CD4-positive, alpha-beta memory T cell (primary cell): Measurements from ENCODE around the gene ZFPM1. TPM values are rescaled to one million over a fixed set of nuclear protein-coding genes. Genes with fewer than 3 reads are reported as not detected.

Experiments
- CTCF ChIA-PET: fragments of 350-600 bp; sonication (Branson Sonifier 250); formaldehyde crosslinking; loops from one replicate; lab custom pipeline; 2021; ENCODE audit warnings: inconsistent platforms; ENCODE audit not compliant: partially characterized antibody; lab: Charles Lee
- POLR2A ChIA-PET: fragments of 350-600 bp; sonication (Branson Sonifier 250); formaldehyde crosslinking; loops from one replicate; lab custom pipeline; 2021; ENCODE audit not compliant: partially characterized antibody; lab: Charles Lee
- DNase-seq, 5 donors: peaks; one replicate each; pipeline versions ENCODE4 v3.0.0 to v3.0.0-alpha.2; 2020 to 2022; ENCODE audit warnings: mixed read lengths in 1 of 5
- H3K27ac ChIP-seq: one replicate; pipeline ENCODE4 v1.7.0; 2013; ENCODE audit warnings: low read depth, low read length
- H3K27me3 ChIP-seq: 2 replicates; pipeline ENCODE4 v1.7.0; 2013; ENCODE audit warnings: mild to moderate bottlenecking, low read length, moderate library complexity; ENCODE audit not compliant: insufficient read depth
- H3K36me3 ChIP-seq: 2 replicates; pipeline ENCODE4 v1.7.0; 2013; ENCODE audit warnings: mild to moderate bottlenecking, low read length, moderate library complexity; ENCODE audit not compliant: insufficient read depth
- H3K4me1 ChIP-seq: 2 replicates; pipeline ENCODE4 v1.7.0; 2013; ENCODE audit warnings: mild to moderate bottlenecking, low read length, moderate library complexity; ENCODE audit not compliant: insufficient read depth
- H3K4me3 ChIP-seq, 2 donors: one replicate each; pipeline ENCODE4 v1.7.0; 2013; ENCODE audit warnings: low read length in 2 of 2, mild to moderate bottlenecking in 1 of 2
- H3K9me3 ChIP-seq, 2 donors: one replicate each; pipeline ENCODE4 v1.7.0; 2013; ENCODE audit warnings: low read length in 2 of 2, control low read depth in 1 of 2; ENCODE audit not compliant: control insufficient read depth in 1 of 2
- H3K27ac Mint-ChIP-seq, 7 donors: one replicate each; pipeline ENCODE4 v1.8.0; 2020 to 2021; ENCODE audit warnings: mixed read lengths in 7 of 7, mild to moderate bottlenecking in 6 of 7, inconsistent platforms in 3 of 7, moderate library complexity in 3 of 7
- H3K27me3 Mint-ChIP-seq, 2 donors: one replicate each; pipeline ENCODE4 v1.8.0; 2020 to 2021; ENCODE audit warnings: mixed read lengths in 2 of 2
- H3K36me3 Mint-ChIP-seq, 2 donors: one replicate each; pipeline ENCODE4 v1.8.0; 2020 to 2021; ENCODE audit warnings: mixed read lengths in 2 of 2, inconsistent platforms in 1 of 2, mild to moderate bottlenecking in 1 of 2
- H3K4me1 Mint-ChIP-seq, 4 donors: one replicate each; pipeline ENCODE4 v1.8.0; 2020 to 2021; ENCODE audit warnings: mixed read lengths in 4 of 4, mild to moderate bottlenecking in 1 of 4
- H3K4me3 Mint-ChIP-seq, 8 donors: one replicate each; pipeline ENCODE4 v1.8.0; 2020 to 2021; ENCODE audit warnings: mixed read lengths in 8 of 8, mild to moderate bottlenecking in 7 of 8, moderate library complexity in 6 of 8, inconsistent platforms in 3 of 8
- H3K9me3 Mint-ChIP-seq, 8 donors: one replicate each; pipeline ENCODE4 v1.8.0; 2020 to 2021; ENCODE audit warnings: mixed read lengths in 8 of 8, mild to moderate bottlenecking in 5 of 8, inconsistent platforms in 3 of 8, moderate library complexity in 1 of 8
- intact Hi-C: fragments of 100-400 bp; cut with micrococcal nuclease; formaldehyde crosslinking; loops from one replicate; pipeline ENCODE4 v1.15.1; 2023
- polyA plus RNA-seq, 2 donors: library from polyadenylated mRNA; unstranded; fragments of 300-500 nt; fragmentation: Illumina TruSeq; gene quantifications; one replicate each; pipeline ENCODE4 v1.2.3, GENCODE V29; 2021
- total RNA-seq, 2 experiments: library from RNA; stranded (reverse); gene quantifications; one replicate each; pipeline ENCODE4 v1.2.3, GENCODE V29; 2021

ZFPM1 gene
- total and polyA plus RNA-seq, 4 experiments from 2014 or later: 0.07 to 20.5 (median 9.7) TPM

DNA sequence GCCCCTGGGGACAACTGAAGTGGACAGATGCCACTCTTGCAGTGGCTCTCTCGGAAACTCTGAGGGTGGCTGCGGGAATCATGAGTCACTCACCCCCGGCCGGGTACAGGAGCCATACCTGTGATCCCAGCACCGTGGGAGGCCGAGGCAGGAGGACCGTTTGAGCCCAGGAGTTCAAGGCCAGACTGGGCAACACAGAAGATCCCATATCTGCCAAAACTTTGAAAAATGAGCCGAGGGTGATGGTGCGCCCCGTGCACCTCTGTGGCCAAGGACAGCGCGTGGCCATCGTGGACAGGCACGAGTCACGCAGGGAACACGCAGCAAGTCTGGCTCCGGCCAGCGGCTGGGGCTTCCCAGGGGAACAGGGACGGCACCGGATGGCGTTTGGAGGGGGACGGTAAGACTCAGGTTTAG lies 75.8 kb downstream of the ZFPM1 start:
- Histone ChIP-seq H3K4me1 (no peaks in the 10 kb centered on the region), H3K9me3 (no peaks in the 10 kb centered on the region), H3K4me3 (no peak overlapping the region), H3K27me3 (no peaks in the 10 kb centered on the region), H3K36me3 (no peaks in the 10 kb centered on the region), H3K27ac (no peak overlapping the region)
- H3K27ac Mint-ChIP-seq: peak overlapping the region in 2 of 7 donors; percentile 71 to 72
- no peaks in the 10 kb centered on the region for H3K27me3 Mint-ChIP-seq
- H3K36me3 Mint-ChIP-seq: peaks cover 0 to 6% of the 10 kb centered on the region in 2 donors
- H3K9me3 Mint-ChIP-seq: no peaks in the 10 kb centered on the region
- intact Hi-C loops: loop anchor here (5.0 kb wide), 2 partner anchors 52 to 72 kb away; no protein-coding TSS in a partner anchor
- ChIA-PET CTCF (interaction anchor here (1.0 to 1.4 kb wide), 2 partner anchors 82 to 93 kb away, joined by 3 to 4 read pairs; no protein-coding TSS in a partner anchor), POLR2A (no interaction called here)
- peaks cover 2 to 14% (median 4%) of the 10 kb centered on the region in 4 donors for H3K4me1 Mint-ChIP-seq
- H3K4me3 Mint-ChIP-seq: peak overlapping the region in 1 of 8 donors; percentile 27
- no peak for DNase-seq

GRCh38 chr16:88529596-88529995 lies 76.5 kb downstream of the ZFPM1 start:
- peaks cover 0 to 6% of the 10 kb centered on the region in 2 donors for H3K36me3 Mint-ChIP-seq
- no peak for DNase-seq
- Histone ChIP-seq H3K27me3 (no peaks in the 10 kb centered on the region), H3K4me1 (no peaks in the 10 kb centered on the region), H3K4me3 (no peak overlapping the region), H3K27ac (no peak overlapping the region), H3K9me3 (no peaks in the 10 kb centered on the region), H3K36me3 (no peaks in the 10 kb centered on the region)
- peak overlapping the region in 4 of 7 donors; percentile 29 to 71 (median 68) for H3K27ac Mint-ChIP-seq
- no peaks in the 10 kb centered on the region for H3K9me3 Mint-ChIP-seq
- peak overlapping the region in 1 of 8 donors; percentile 46 for H3K4me3 Mint-ChIP-seq
- H3K27me3 Mint-ChIP-seq: no peaks in the 10 kb centered on the region
- intact Hi-C loops: loop anchor here (5.0 kb wide), 2 partner anchors 52 to 72 kb away; no protein-coding TSS in a partner anchor
- POLR2A ChIA-PET: no interaction called here
- peaks cover 2 to 13% (median 4%) of the 10 kb centered on the region in 4 donors for H3K4me1 Mint-ChIP-seq
- CTCF ChIA-PET: interaction anchor here (1.0 to 1.4 kb wide), 2 partner anchors 85 to 93 kb away, joined by 3 read pairs; no protein-coding TSS in a partner anchor

GRCh38 chr16:88530051-88530857 lies 77.2 kb downstream of the ZFPM1 start:
- CTCF ChIA-PET: interaction anchor here (1.4 kb wide), 1 partner anchor 85 kb away, joined by 3 read pairs; no protein-coding TSS in a partner anchor
- H3K9me3 ChIP-seq: no peaks in the 10 kb centered on the region
- Mint-ChIP-seq H3K27ac (peak overlapping the region in 3 of 7 donors; percentile 59 to 70 (median 69)), H3K9me3 (no peaks in the 10 kb centered on the region), H3K27me3 (no peaks in the 10 kb centered on the region), H3K36me3 (peaks cover 0 to 7% of the 10 kb centered on the region in 2 donors), H3K4me3 (no peak overlapping the region), H3K4me1 (peaks cover 3 to 10% (median 3%) of the 10 kb centered on the region in 4 donors)
- POLR2A ChIA-PET: no interaction called here
- no peak for DNase-seq
- H3K4me3 ChIP-seq: no peak overlapping the region
- intact Hi-C loops: no loop called here
- H3K27me3 ChIP-seq: no peaks in the 10 kb centered on the region
- no peaks in the 10 kb centered on the region for H3K36me3 ChIP-seq
- no peak overlapping the region for H3K27ac ChIP-seq
- peaks cover 5% of the 10 kb centered on the region for H3K4me1 ChIP-seq

- POLR2A ChIA-PET: no interaction called here
- intact Hi-C loops: no loop called here
- H3K9me3 Mint-ChIP-seq: no peaks in the 10 kb centered on the region
- Histone ChIP-seq H3K27me3 (no peaks in the 10 kb centered on the region), H3K9me3 (no peaks in the 10 kb centered on the region), H3K4me3 (no peak overlapping the region), H3K4me1 (peaks cover 10% of the 10 kb centered on the region), H3K27ac (no peak overlapping the region), H3K36me3 (no peaks in the 10 kb centered on the region)
- CTCF ChIA-PET: no interaction called here
- H3K27ac Mint-ChIP-seq: peak overlapping the region in 3 of 7 donors; percentile 59 to 70 (median 69)
- peaks cover 0 to 8% of the 10 kb centered on the region in 2 donors for H3K36me3 Mint-ChIP-seq
- no peak overlapping the region for H3K4me3 Mint-ChIP-seq
- H3K27me3 Mint-ChIP-seq: no peaks in the 10 kb centered on the region
- no peak for DNase-seq
- peaks cover 2 to 10% (median 4%) of the 10 kb centered on the region in 4 donors for H3K4me1 Mint-ChIP-seq
These were observed 77.8 kb downstream of the ZFPM1 start for GRCh38 chr16:88530858-88531203.

- Mint-ChIP-seq H3K4me1 (peaks cover 5 to 13% (median 6%) of the 10 kb centered on the region in 4 donors), H3K27me3 (no peaks in the 10 kb centered on the region), H3K36me3 (peaks cover 0 to 11% of the 10 kb centered on the region in 2 donors), H3K4me3 (peak overlapping the region in 1 of 8 donors; percentile 21), H3K27ac (peak overlapping the region in 2 of 7 donors; percentile 69 to 84), H3K9me3 (no peaks in the 10 kb centered on the region)
- peaks cover 10% of the 10 kb centered on the region for H3K4me1 ChIP-seq
- H3K36me3 ChIP-seq: no peaks in the 10 kb centered on the region
- DNase-seq: no peak
- intact Hi-C loops: no loop called here
- H3K4me3 ChIP-seq: no peak overlapping the region
- POLR2A ChIA-PET: no interaction called here
- no peak overlapping the region for H3K27ac ChIP-seq
- H3K9me3 ChIP-seq: no peaks in the 10 kb centered on the region
- CTCF ChIA-PET: no interaction called here
- no peaks in the 10 kb centered on the region for H3K27me3 ChIP-seq
These were observed 78.3 kb downstream of the ZFPM1 start for GRCh38 chr16:88531346-88531745.

DNA sequence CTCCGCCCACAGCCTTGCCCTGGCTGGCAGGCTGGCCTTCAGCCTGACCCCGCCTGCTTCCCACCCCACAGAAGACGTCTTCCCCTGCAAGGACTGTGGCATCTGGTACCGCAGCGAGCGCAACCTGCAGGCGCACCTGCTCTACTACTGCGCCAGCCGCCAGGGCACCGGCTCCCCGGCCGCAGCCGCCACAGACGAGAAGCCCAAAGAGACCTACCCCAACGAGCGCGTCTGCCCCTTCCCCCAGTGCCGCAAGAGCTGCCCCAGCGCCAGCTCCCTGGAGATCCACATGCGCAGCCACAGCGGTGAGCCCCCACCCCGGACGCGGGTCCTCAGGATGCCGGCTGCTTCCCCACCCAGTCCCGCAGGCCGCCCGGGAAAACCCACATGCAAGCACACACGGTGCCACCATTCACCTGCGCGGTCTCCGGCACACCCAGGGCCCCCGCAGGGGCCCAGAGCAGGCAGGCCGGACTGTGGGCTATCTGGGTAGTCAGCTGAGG lies 78.9 kb downstream of the ZFPM1 start:
- Mint-ChIP-seq H3K27ac (peak overlapping the region in 1 of 7 donors; percentile 69), H3K4me3 (peak overlapping the region in 4 of 8 donors; percentile 17 to 63 (median 47)), H3K27me3 (no peaks in the 10 kb centered on the region), H3K36me3 (peaks cover 0 to 11% of the 10 kb centered on the region in 2 donors), H3K9me3 (no peaks in the 10 kb centered on the region), H3K4me1 (peaks cover 5 to 18% (median 6%) of the 10 kb centered on the region in 4 donors)
- Histone ChIP-seq H3K4me1 (peaks cover 10% of the 10 kb centered on the region), H3K36me3 (no peaks in the 10 kb centered on the region), H3K27me3 (no peaks in the 10 kb centered on the region), H3K9me3 (no peaks in the 10 kb centered on the region), H3K27ac (no peak overlapping the region), H3K4me3 (no peak overlapping the region)
- ChIA-PET POLR2A (interaction anchor here (1.1 kb wide), 1 partner anchor 101 kb away, joined by 3 read pairs; no protein-coding TSS in a partner anchor), CTCF (no interaction called here)
- intact Hi-C loops: no loop called here
- peak in 1 of 5 donors; percentile 42 for DNase-seq
